ENCODE measurements around the gene UGT1A4.
"Not testable (repeated sequence)": the region's sequence is repeated elsewhere in the genome, so short reads cannot be mapped to it uniquely, and the experiment has no call there.

UGT1A4 gene

DNA sequence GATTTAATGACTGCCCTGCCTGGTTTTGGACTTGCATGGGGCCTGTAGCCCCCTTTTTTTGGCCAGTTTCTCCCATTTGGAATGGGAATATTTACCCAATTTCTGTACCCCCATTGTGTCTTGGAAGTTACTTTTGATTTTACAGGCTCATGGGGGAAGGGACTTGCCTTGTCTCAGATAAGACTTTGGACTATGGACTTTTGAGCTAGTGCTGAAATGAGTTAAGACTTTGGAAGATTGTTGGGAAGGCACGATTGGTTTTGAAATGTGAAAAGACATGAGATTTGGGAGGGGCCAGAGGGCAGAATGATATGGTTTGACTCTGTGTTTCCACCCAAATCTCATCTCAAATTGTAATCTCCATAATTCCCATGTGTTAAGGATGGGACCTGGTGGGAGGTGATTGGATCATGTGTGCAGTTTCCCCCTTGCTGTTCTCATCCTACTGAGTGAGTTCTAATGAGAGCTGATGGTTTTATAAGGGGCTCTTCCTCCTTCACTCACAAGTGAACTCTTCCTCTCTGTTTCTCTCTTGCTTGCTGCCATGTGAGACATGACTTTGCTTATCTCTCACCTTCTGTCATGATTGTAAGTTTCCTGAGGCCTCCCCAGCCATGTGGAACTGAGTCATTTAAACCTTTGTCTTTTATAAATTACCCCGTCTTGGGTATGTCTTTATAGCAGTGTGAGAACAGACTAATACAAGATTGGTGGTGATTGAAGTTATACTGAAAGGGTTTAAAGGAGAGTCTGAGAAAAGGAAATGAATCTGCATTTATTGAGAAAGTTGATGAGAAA is 32.9 kb downstream of the UGT1A4 start:
- DNase-seq, result not testable (repeated sequence)

DNA sequence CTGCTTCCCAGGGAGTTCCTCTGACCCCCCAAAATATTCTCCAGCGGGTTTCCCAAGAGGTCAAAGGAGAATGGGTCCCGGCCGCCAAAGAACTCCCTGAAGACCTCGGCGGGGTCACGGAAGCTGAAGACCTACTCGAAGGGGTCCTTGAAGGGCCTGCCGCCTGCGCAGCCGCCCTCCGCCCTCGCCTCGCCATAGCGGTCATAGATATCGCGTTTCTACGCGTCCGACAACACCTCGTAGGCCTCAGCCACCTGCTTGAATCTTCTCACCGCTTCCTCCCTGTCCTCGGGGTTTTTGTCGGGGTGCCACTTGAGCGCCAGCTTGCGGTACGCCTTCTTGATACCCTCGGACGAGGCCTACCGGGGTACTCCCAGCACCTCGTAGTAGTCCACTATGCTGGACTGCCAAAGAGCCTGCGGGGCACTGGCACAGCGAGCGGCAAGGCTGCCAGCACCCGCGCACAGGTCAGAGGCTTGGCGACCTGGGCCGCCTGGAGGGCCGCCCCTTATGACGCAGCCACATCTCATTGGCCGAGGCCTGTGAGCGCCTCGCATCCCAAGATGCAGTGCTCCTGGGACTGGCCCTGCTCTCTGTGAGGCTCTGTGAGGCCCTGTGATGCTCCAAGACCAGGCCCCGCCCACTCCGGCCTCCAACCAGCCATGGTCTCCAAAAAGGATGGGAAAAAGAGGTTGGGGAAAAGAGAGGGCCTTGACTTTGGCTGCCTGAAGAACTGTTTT is 36.5 kb downstream of the UGT1A4 start:
- no peak for DNase-seq

DNA sequence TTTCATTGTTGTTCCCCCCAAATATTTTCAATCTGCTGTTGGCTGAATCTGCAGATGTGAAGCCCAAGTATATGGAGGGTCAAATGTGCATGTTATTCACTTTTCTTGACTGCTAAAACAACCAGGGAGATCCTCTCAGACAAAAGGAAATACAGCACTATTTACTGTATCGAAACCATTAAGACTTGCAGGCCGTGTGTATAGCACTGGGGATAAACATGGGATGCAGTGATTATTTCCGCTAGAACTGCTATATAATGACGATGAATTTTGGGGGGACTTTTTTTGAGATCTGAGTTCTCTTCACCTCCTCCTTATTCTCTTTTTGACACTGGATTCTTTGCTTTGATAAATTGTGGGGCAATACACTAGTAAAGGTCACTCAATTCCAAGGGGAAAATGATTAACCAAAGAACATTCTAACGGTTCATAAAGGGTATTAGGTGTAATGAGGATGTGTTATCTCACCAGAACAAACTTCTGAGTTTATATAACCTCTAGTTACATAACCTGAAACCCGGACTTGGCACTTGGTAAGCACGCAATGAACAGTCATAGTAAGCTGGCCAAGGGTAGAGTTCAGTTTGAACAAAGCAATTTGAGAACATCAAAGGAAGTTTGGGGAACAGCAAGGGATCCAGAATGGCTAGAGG is 38.0 kb downstream of the UGT1A4 start:
- DNase-seq, result no peak

DNA sequence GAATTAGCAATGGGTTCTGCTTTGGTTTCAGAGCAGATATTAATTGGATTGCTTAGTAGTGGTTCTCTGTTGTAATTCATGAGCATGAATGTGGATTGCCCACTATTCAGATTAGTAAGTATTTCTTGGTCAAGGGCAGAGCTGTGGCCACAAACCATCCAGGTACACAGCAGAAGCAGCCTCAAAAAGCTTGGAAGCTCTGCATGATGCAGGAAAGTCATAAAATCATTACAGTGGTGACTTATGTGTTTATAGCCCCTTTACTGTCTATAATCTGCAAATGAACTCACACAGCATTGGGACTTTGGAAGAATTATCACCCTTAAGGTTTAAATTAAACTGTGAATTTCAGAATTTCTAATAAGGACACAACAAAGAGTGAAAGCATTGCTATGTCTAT is 39.6 kb downstream of the UGT1A4 start:
- no peak for DNase-seq

DNA sequence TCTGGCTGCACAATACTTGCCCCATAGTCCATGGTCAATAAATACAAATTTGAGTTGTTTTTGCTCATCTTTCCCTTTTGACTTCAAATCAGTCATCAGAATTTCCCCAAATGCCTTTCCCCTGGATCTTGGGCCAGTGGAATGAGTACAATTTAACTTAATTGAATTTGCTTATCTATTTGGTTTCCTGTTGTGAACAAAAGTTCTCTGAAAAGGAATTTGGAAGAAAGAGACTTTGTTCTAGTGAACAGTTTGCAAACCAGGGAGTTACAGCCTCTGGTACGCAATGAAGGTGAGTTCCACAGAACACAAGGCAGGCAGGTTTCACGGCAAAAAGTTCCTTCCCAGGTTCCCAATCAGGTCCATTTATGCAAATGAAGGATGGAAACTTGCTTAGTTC is 40.3 kb downstream of the UGT1A4 start:
- no peak for DNase-seq

DNA sequence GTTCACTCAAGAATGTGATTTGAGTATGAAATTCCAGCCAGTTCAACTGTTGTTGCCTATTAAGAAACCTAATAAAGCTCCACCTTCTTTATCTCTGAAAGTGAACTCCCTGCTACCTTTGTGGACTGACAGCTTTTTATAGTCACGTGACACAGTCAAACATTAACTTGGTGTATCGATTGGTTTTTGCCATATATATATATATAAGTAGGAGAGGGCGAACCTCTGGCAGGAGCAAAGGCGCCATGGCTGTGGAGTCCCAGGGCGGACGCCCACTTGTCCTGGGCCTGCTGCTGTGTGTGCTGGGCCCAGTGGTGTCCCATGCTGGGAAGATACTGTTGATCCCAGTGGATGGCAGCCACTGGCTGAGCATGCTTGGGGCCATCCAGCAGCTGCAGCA is 41.5 kb downstream of the UGT1A4 start, which contains the start of gene UGT1A1:
UGT1A1 (plus strand) TSS at position 228 of the 400 bp plus-strand sequence; CDS start at position 246, 18 bp downstream.
- no peak for DNase-seq

DNA sequence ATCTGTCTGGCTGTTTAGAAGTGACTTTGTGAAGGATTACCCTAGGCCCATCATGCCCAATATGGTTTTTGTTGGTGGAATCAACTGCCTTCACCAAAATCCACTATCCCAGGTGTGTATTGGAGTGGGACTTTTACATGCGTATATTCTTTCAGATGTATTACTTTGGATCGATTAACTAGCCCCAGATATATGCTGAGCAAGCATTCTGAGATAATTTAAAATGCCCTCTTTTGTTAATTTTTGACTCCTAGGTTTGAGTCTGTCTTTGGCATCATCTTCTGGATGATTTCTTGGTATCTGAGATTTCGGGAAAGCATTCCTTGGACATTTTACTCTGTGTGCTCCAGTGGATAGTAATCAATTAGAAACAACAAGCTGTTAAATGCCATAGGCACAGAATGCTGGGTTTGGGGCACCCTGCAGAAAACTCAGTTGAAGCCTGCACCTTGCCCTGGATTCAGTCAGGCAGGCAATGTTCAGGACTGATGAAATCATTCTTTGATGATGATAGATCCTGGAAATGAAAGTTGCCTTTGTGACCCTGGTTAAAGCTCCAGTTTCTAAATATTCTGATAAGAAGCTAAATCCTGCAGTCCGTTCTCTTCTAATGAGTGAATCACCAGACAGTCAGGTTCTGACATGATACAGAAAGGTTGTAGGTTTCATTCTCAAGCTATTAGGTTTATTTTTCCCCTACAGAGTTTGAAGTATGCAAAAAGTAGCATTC is 42.7 kb downstream of the UGT1A4 start:
- no peak for DNase-seq

DNA sequence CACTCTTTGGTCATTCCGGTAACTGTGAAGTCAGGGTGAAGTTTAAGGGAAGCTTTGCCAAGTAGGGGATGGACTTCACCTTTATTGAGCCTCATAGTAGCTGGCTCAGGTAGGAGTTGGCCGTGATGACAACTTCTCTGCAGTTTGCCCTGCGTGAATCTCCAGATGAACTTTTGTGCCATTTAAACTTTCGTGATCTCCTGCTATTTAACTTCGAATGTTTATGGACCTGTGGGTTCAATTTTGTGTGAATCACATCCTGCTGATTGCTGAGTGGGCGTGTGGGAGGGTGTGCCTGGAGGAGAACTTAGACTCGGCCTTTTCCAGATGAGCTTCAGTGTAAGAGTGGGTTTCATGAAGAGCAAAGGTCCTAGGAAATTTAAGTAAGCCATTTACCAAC is 45.7 kb downstream of the UGT1A4 start:
- no peak for DNase-seq

DNA sequence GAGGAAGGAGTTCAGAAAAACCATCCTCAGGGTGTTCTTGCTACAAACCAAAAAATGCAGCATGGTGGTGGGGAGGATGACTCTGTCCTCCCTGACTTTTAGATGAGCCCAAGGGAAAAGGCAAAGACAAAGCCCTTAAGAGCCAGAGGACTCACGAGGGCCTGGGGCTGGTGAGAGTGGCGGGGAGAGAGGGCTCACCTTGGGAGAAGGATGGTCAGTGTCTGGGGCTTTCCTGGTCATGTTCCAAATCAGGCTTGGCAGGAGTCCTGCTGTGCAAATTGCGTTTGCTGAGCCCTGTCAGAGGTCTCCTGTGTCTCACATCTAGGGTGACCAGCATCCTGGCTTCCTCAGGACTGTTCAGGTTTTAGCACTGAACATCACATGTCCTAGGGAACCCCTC is 46.2 kb downstream of the UGT1A4 start:
- no peak for DNase-seq

DNA sequence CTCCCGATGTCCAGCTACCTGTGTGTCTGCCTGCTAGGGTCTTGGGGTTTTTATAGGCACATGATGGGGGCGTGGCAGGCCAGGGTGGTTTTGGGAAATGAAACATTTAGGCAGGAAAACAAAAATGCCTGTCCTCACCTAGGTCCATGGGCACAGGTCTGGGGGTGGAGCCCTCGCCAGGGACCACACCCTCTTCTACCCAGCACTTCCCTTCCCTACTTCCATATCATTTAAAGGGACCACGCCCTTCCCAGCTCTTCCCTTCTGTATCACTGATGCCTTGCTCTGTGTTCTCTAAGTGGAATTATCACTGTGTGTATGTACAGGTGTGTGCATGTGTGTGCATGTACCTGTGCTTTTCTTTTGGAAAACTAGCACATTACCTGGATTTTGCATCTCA is 47.9 kb downstream of the UGT1A4 start:
- no peak for DNase-seq

DNA sequence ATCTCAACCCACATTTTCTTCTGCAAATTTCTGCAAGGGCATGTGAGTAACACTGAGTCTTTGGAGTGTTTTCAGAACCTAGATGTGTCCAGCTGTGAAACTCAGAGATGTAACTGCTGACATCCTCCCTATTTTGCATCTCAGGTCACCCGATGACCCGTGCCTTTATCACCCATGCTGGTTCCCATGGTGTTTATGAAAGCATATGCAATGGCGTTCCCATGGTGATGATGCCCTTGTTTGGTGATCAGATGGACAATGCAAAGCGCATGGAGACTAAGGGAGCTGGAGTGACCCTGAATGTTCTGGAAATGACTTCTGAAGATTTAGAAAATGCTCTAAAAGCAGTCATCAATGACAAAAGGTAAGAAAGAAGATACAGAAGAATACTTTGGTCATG is 49.5 kb downstream of the UGT1A4 start:
- no peak for DNase-seq

DNA sequence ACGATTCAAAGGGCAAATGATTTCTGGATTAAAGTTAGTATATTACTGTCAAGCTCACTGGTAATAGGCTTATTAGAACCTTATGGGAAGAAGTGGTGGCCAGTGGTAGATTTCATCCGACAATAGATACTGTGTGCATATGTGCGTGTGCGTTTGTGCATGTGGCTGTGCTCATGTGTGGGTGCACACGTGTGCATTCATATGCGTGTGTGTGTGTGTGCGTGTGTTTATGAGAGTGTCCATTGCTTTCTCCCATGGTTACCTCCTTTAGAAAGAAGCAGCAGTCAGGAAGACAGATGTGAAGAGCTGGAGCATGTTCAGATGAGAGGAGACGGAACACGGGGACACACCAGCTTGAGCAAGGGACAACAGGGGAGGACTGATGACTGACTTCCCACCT is 50.7 kb downstream of the UGT1A4 start:
- no peak for DNase-seq

DNA sequence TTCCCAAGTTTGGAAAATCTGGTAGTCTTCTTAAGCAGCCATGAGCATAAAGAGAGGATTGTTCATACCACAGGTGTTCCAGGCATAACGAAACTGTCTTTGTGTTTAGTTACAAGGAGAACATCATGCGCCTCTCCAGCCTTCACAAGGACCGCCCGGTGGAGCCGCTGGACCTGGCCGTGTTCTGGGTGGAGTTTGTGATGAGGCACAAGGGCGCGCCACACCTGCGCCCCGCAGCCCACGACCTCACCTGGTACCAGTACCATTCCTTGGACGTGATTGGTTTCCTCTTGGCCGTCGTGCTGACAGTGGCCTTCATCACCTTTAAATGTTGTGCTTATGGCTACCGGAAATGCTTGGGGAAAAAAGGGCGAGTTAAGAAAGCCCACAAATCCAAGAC is 53.6 kb downstream of the UGT1A4 start:
- no peak for DNase-seq

DNA sequence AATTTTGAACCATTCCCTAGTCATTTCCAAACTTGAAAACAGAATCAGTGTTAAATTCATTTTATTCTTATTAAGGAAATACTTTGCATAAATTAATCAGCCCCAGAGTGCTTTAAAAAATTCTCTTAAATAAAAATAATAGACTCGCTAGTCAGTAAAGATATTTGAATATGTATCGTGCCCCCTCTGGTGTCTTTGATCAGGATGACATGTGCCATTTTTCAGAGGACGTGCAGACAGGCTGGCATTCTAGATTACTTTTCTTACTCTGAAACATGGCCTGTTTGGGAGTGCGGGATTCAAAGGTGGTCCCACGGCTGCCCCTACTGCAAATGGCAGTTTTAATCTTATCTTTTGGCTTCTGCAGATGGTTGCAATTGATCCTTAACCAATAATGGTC is 54.0 kb downstream of the UGT1A4 start:
- DNase-seq, result no peak

DNA sequence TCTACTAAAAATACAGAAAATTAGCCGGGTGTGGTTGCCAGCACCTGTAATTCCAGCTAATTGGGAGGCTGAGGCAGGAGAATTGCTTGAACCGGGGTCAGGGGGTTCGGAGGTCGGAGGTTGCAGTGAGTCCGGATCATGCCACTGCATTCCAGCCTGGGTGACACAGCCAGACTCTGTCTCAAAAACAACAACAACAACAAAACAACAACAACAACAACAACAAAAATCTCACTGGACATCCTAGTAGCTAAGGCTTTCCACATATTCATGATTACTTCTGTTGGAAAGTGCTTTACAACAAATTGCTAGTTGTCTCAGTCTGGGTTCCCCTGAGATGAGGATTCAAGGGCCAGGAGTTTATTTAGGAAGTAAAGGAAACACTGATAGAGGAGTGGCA is 55.3 kb downstream of the UGT1A4 start:
- no peak for DNase-seq

DNA sequence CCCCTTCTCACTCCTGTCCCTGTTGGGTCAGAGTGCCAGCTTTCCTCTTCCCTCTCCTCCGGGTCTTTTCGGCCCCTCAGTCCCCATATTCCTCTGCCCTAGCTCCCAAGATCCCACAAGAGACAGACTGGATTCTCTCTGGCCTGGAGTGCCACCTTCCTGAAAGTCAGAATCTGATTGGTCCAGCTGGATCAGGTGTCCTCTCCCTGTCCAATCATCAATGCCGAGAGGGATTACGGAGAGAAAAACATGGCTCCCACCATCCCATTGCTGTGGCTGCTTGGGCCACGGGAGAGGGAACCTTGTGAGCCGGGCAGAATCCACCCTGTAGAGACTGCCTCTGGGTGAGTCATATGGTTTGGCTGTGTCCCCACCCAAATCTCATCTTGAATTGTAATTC is 56.9 kb downstream of the UGT1A4 start:
- no peak for DNase-seq

DNA sequence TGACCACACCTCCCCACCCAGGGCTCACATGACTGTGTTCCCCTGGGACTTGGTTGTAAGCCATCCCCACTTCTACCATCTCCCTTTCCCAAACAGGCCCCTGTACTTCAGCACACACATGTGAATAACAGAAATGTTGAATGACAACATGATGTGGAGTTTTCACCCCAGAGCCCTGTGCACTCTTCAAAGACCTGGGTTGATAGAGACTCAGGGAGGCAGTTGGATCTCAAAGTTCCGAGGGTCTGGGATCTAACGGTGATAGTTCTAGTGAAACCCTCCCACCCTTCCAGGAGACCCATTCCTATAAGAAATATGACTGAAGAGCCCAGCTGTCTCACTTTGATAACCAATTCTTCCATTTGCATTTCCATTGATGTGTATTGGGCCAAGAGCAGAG is 59.5 kb downstream of the UGT1A4 start, which contains the start of gene MROH2A:
MROH2A (plus strand) TSS at position 301 of the 400 bp plus-strand sequence. CDS start 1,029 bp downstream, outside the sequence.
- DNase-seq, result no peak

DNA sequence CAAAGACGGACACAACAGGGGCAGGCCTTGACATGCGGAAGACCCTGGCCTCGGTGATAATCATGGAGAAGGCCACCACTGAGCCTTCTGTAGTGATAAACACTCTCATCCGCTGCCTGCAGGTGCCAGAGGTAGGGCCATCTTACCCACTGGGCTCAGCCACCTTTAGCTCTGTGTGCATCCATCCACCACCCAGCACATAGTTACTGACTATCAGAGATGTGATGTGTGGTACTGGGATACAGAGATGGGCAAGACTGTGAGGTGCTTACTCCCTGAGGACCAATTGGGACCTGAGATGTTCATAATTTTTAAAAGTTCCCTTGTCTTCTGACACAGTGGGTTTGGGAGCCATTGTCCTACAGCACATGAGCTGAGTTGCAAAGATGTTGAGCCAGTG is 61.2 kb downstream of the UGT1A4 start:
- DNase-seq, result no peak

DNA sequence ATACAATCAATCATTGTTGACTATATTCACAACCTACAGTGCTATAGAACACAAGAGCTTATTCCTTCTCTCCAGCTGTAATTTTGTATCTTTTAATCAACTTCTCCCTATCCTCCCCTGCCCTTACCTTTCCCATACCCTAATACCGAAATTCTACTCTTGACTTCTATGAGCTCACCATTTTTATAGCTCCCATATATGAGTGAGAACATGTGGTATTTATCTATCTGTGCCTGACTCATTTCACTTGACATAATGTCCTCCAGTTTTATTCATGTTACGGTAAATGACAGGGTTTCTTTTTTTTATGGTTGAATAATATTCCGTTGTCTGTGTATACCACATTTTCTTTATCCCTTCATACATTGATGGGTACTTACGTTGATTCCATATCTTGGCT is 62.2 kb downstream of the UGT1A4 start:
- DNase-seq, result no peak

DNA sequence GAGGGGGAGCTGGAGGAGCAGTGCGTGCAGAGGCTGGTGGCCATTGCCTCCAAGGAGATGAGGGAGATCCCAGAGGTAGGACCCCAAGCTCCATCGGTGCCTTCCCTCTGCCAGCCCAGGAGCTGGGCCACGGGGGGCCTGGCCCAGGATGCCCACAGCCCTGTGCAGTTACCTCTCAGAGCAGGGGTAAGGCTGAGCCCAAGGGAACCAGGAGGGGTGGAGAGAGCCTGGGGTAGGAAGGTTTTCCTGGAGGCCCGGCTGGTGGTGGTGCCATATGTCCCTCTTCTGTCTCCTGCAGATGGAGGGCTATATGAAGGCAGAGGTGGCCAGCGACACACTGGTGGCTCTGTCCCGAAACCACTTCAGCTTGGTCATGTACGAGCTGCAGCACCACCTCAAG is 71.0 kb downstream of the UGT1A4 start:
- no peak for DNase-seq

DNA sequence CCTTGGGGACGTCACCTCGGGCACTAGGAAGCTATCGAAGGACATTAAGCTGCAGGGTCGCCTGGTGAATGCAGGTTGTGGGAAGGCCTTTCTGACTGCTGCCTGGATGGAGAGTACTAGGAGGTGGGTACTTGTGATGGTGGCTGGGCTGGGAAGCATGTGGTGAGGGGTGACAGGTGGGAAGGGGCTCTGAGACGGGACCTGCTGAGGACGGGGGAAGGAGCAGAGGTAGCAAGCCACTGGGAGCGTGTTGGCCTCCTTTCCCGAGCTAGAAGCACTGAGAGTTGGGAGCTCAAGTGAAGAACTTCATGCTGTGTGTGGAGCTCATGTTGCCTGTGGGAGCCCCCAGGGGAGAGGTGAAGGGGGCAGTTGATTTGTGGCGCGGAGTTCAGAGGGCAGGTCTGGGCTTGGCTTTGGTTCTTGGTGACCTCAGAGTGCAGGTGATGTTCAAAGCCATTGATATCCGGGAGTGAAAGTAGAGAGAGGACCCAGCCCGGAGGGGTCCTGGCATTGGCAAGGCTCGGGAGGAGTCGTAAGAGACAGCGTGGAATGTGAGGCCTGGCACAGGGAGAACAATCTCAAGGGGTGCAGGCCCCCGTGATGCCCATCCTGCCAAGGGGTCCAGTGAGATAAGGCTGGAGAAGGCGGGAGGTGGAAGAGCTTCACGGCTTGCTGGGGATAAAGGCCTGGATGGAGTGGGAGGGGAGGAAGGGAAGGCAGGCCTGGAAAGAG is 72.8 kb downstream of the UGT1A4 start:
- no peak for DNase-seq

DNA sequence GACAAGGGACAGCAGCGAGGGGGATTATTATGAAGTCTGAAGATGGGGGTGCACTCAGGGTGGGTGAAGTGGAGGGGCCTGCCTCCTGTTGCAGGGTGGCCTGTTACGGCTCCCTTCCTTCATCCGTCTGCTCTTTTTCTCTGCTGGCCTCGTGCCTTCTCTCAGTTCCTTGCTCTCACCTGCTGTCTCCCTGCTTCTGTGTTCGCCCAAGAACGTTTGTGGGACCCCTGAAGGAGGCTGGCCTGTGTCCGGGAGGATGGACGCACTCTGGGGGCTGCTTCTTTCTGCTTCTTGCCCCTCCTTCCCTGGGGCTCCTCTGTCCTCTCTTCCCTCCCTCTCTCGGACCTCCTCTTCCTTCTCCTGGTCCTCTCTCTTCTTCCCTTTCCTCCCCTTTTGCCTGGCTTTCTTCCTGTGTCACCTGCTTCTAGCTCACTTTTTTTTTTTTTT is 73.4 kb downstream of the UGT1A4 start:
- no peak for DNase-seq
